ENCODE results near the gene HSPA6.
A peak's percentile ranks its signal among the peaks of the same experiment; 100 is the strongest.
"Not testable (repeated sequence)": the region's sequence is repeated elsewhere in the genome, so short reads cannot be mapped to it uniquely, and the experiment has no call there.

HSPA6 gene

DNA sequence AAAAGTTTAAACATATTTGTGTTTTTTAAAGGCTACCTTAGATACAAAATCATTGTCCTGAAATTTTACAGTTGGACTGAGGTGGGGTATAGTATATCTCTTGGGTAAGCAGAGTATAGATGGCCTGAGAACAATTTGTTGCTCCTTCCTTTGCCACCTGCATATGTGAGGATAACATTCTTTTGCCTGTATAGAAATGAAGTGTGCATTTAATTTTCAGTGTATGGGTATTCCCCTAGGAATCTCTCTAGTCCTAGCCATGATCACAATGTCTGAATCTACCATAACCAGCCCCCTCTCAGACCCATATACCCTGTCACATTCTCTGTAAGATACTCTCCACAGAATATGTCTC lies 21.0 kb upstream of the HSPA6 start:
- DNase-seq (ENCODE audit: low read depth): no peak

DNA sequence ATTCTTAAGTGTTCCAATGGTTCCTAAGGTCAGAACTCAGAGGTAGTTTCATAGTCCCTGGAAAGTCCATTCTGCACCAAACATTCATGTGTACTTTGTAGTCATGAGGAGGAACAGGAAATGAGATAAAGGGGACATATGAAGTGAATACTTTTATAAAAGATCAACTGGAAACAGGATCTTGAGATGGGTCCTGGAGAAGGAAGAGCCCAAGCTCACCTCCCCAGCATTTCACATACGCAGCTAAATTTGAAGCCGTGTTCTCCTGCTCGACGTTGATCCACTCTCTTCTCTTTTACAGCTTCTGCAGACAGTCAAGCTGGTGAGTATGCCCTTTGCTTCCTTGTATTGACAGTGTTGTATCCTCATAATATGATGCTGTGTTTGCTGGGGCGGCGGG lies 18.7 kb upstream of the HSPA6 start:
- DNase-seq (ENCODE audit: low read depth): no peak

DNA sequence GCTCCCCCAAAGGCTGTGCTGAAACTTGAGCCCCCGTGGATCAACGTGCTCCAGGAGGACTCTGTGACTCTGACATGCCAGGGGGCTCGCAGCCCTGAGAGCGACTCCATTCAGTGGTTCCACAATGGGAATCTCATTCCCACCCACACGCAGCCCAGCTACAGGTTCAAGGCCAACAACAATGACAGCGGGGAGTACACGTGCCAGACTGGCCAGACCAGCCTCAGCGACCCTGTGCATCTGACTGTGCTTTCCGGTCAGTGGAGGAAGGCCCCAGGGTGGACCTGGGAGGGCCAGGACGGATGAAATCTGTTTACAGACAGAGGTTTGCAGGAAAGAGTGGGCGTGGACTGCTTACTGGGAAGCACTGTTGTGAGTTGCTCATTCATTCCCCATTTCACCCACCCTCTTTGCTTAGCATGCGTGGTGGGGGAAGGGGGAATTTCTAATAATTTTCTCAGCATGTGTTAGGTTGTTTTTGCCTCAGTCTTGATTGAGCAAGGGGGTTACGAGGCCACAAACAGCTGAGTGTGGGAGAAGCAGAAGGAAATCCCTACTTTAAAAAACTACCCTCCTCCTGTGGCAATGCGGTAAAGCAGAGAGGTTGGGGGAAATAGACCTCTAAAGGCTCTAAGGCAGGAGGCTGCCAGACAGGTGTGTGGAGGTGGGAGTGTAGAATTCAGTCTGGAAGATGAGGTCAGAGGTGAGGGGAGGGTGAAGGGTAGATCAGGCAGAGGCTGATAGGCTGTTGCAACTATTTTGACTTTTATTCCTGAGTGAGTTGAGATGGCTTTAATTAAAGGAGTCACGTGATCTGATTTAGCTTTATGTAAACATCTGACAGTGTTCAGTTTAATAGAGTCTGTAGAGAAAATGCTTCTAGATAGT lies 17.8 kb upstream of the HSPA6 start:
- DNase-seq (ENCODE audit: low read depth): no peak

DNA sequence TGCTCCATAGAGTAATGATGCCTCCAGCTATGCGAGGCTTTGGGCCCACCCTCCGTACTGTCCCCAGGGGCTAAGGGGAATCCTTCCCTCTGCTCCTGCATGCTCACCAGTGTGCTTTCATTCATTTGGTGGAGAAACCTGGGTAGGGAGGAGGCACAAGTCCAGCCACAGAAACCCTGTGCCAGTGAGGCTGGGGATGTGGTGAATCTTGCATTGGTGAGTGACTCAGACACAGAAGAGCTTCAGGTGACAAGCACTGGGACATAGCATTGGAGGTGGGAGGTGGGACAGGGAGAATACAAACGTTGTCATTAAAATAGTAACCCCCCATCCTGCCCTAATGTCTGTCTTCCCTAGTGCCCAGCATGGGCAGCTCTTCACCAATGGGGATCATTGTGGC lies 13.9 kb upstream of the HSPA6 start:
- DNase-seq (ENCODE audit: low read depth): no peak

DNA sequence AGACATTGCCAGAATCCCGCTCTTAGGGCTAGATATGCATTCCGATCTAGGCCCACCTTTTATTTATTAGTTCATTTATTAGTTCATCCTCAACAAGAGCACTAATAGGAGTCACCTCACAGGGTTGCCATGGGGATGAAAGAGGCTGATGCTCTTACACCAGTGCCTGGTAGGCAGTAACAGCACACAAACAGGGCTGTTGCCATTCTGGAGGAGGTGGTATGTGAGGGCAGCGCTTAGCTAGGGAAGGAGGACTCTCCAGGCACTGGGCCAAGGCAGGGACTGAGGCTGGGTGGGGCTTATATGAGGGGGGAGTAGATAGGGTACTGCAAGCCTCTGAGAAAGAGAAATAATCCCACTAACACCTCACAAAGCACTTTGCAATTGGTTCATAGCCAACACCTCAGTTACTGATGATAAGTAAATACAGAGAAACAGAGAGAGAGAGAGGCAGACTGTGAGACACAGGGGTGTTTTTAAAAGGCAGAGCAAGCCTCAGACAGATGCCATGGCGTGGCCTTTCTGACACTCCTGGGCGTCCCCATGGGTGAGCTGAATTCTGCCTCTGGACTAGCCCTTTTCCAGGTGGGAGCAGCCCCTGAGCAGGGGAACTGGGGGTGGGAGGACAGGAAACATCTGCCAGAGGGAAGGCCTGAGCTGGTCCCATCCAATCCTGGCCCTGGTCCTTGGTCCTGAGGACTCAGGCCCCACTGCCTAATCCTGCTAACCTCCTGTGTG lies 13.2 kb upstream of the HSPA6 start:
- no peak for DNase-seq (ENCODE audit: low read depth)

GRCh38 chr1:161511756-161512060 lies 12.6 kb upstream of the HSPA6 start:
- no peak for DNase-seq (ENCODE audit: low read depth)

DNA sequence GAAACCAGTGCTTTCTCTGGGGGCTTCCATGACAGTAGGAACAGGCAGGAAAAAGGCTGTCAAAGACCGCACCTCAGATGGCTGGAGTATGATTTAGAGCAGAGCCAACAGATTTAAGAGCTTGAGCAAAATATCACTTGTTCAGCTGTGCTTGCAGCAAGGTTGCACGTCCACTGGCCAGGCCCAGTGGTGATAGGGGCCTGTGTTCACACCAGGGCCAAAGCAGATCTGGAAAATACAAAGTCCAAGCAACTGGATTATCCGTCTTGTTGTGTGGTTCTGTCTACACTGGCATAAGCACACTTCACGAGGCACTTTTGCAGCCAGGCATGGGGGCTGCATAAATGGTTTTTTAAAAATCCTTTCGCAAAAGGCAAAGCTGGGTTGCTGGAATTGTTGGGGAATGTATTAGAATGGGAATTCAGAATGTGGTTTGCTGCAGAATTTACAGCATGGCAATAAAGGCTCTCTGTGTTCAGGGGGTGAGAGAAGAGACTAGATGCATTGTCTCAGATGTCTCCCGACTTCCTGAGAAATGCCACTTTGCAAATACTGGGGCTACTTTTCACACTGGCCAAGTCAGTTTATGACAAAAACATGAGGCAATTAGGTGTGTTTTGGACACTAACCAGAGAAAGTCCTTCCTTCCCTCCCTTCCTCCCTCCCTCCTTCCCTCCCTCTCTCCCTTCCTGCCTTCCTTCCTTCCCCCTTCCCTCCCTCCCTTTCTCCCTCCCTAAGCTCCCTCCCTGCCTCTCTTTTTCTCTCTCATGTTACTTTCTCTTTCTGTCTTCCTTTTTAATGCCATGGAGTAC lies 11.5 kb upstream of the HSPA6 start:
- DNase-seq (ENCODE audit: low read depth): not testable (repeated sequence)

- not testable (repeated sequence) for DNase-seq (ENCODE audit: low read depth)
These were observed 10.9 kb upstream of the HSPA6 start for GRCh38 chr1:161513448-161513780.

GRCh38 chr1:161513953-161514352 lies 10.4 kb upstream of the HSPA6 start:
- DNase-seq (ENCODE audit: low read depth): not testable (repeated sequence)

DNA sequence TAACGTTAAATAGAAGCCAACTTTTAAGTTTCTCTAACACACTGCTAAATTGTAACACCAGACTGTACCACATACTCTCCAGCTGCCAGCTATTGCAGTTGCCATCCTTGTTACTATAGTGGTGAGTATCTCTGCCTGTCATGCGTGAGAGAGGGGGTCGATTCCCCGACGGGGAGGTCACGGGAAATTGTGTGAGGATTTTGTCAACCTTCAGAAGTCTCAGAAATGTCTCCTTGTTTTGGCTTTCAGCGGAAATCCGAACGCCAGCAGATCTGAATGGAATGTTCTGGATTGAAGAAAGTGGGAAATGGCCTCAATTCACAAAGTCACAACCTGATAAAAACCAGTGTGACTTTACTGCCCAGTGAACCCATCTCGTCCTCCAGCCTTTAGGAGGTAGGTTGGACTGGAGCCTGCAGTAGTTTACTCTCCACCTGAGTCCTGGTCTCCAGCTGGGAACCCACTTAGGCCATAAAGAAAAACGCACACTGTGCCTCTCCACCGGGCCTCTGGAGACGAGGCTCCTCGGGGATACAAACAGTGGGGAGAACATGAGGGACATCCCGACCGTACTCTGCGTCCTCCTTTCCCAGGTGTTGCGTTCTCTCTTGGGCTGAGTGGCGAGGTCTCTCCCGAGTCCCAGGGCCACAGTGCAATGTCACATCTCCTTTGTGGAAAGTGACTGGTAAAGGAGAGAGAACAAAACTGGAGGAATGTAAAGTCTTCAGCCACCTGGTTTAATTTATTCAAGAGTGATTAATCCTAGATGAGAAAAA lies 1.1 kb upstream of the HSPA6 start:
- not testable (repeated sequence) for DNase-seq (ENCODE audit: low read depth)

DNA sequence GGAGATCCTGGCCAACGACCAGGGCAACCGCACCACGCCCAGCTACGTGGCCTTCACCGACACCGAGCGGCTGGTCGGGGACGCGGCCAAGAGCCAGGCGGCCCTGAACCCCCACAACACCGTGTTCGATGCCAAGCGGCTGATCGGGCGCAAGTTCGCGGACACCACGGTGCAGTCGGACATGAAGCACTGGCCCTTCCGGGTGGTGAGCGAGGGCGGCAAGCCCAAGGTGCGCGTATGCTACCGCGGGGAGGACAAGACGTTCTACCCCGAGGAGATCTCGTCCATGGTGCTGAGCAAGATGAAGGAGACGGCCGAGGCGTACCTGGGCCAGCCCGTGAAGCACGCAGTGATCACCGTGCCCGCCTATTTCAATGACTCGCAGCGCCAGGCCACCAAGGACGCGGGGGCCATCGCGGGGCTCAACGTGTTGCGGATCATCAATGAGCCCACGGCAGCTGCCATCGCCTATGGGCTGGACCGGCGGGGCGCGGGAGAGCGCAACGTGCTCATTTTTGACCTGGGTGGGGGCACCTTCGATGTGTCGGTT lies 477 bp downstream of the HSPA6 start:
- not testable (repeated sequence) for DNase-seq (ENCODE audit: low read depth)

GRCh38 chr1:161525321-161525720 lies 981 bp downstream of the HSPA6 start:
- DNase-seq (ENCODE audit: low read depth): not testable (repeated sequence)

DNA sequence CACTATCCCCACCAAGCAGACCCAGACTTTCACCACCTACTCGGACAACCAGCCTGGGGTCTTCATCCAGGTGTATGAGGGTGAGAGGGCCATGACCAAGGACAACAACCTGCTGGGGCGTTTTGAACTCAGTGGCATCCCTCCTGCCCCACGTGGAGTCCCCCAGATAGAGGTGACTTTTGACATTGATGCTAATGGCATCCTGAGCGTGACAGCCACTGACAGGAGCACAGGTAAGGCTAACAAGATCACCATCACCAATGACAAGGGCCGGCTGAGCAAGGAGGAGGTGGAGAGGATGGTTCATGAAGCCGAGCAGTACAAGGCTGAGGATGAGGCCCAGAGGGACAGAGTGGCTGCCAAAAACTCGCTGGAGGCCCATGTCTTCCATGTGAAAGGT lies 1.6 kb downstream of the HSPA6 start:
- not testable (repeated sequence) for DNase-seq (ENCODE audit: low read depth)

- not testable (repeated sequence) for DNase-seq (ENCODE audit: low read depth)
These were observed 4.2 kb downstream of the HSPA6 start for GRCh38 chr1:161528550-161528949.

DNA sequence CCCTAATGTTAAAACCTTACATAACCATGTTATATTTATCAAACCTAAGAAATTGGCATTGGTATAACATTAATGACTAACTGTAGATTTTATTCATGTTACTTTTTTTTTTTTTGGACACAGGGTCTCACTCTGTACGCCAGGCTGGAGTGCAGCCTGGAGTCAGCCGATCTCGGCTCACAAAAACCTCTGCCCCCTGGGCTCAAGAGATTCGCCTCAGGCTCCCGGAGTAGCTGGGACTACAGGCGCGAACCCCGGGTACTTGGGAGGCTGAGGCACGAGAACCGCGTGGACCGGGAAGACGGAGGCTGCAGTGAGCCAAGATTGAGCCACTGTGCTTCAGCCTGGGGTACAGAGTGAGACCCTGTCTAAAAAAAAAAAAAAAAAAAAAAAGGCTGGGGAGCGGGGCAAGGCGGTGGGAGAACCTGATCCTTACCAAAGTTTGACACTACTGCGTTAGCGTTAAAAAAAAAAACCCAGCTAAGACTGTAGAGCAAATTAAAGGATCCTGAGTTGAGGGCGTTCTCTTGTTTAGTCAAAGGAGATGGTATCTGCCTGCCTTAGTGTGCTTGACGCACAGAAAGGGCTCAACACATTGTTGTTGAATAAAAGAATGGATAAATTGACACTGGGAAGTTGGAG lies 5.2 kb downstream of the HSPA6 start:
- not testable (repeated sequence) for DNase-seq (ENCODE audit: low read depth)

DNA sequence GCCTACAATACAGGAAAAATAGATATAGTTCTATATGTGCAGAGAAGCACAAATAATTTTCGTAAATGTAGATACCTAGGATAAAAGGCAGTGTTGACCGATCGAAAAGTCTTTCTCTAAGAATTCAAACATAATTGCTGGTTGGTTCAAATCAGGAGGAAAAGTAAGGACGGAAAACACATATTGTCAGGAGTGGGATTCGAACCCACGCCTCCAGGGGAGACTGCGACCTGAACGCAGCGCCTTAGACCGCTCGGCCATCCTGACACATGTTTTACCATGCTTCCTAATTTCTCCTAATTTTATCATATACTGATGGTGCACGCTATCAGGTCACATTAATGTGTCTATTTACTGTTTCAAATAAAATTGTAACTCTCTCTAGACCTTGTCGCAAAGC lies 5.8 kb downstream of the HSPA6 start:
- not testable (repeated sequence) for DNase-seq (ENCODE audit: low read depth)

DNA sequence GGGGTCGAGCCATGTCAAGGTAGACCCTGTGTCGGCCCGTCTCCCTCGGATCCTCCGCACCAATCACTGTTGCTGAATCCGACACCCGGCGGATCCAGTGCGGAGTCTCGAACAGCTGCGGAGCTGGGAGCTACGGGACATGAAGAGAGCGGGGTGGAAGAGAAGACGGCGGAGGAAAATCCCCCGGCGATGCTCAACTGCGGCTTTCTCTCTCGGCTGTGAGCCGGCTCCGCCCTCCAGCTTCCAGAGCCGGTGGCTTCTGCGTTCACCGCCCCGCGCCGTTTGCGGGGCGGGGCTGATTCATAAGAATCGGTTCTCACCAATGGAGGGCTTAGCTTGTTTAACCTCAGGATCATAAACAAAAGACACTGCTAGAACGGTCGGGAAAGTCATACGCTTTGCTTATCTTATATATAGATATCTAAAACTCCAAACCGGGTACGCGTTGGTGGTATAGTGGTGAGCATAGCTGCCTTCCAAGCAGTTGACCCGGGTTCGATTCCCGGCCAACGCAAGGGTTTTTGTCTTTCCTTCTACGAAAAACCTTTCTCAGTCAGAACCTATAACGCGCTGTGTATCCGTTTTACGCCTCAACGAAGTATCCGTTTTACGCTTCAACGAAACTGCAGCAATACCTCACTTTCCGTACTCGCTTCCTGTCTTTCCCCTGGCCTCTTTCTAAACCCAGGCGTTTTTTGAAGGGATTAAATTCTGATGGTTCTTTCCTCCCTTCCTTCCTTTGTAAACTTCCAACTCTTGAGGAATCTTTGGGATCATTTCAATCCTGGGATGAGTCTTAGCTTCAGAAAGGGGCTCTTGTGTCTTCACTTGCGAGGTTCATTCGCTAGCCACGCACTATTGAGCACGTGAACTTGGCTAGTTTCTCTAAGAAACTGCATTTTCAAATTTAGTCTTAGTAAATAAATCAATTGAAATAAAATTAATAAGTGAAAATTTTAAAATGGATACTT lies 6.6 kb downstream of the HSPA6 start:
- peak; percentile 74 for DNase-seq (ENCODE audit: low read depth)

- DNase-seq (ENCODE audit: low read depth): no peak
These were observed 7.8 kb downstream of the HSPA6 start for GRCh38 chr1:161531986-161532643.

Measured in GM04503 (cell line).